ENCODE results near the gene AGFG2.

Gene AGFG2

DNA sequence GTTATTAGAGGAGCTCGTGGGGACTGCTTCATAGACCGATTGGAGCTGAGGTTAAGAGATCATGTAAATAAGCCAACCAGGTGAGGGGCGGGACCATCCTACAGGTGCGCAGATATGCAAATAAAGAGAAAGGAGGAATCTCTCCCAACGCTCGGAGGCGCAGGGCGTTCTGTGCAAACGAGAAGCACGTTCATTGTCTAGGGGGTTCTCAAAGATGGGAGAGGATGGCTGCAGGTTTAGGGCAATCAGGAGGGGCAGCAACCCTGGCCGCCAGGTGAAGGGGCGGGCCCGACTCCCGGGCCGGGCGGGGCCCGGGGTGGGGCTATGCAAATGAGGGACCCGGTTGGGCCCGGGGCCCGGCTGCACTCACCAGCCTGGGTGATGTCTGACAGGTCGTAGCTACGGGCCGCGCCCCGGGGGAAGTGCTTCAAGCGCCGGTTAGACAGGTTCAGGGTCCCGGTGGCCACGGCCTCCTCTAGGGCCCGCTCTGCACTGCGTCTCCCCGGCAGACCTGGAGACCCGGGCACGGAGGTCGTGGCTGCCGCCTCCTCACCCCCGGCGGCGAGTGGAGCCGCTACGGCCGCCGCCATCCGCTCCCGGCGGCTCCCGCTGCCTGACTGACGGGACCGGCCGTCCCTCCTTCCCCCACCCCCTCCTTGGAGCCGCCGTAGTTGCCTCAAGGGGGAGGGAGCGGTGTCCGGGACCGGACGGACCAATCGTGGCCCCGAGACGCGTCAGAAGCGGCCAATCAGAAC is 46.7 kb downstream of the AGFG2 start, which contains the start of gene LRCH4:
TSS of gene LRCH4 (minus strand) at position 619 of the 755 bp plus-strand sequence. CDS start at position 590, 29 bp downstream.
- DNase-seq (ENCODE audit: low spot score): no peak

DNA sequence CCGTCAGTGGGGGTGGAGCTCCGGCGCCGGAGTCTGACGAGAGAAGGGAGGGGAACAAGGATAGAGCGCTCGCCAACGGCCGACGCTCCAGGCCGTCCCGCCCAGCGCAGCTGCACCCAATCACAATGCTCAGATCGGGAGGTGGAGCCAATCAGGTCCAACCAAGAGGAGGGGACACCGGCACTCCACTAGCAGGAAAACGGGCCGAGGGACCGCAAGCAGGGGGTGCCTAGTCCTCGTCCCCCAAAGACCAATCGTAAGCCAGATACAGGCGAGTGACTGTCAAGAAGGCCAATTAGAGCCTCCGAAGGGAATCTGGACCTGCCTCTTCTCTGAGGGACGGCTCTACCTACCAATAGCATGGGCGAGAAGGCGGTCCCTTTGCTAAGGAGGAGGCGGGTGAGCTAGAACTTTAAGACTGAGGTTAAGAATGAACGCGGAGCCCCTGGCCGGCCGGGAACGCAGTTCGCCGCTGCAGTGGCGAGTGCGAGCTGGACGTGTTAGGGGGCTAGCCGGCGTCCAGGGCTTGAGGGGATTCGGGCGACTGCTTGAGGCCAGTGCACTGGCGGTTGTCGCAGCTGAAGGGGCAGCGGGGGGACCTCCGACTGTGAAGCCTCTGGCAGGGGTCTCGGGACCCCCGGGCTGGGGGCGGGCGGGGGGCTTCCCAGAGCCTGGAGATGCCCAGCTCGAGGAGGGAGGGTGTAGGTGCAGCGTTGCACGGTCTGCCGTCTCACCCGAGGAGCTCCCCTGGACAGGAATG is 47.4 kb downstream of the AGFG2 start, which contains the start of gene FBXO24:
TSS of gene FBXO24 (plus strand) at position 63 of the 760 bp plus-strand sequence. CDS start at position 361, 298 bp downstream.
- DNase-seq (ENCODE audit: low spot score): peak; percentile 99

DNA sequence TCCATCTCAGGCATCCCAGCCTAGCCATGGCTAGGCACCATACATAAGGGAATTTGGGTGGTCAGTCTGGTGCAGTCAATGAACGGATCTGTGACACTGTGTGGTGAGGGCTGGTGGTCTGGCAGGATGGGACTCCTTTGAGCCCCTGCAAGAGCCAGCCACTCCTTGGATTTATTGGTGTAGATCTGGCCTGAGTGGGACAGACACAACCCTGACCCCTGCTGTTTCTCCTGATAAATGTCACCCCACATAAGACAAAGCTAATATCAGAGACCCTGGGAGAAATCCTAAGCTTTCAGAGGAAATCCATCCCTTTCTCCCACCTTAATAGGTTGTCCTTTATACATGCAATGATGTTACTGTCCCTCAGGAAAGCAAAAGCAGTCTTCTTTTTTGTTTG is 49.4 kb downstream of the AGFG2 start:
- DNase-seq (ENCODE audit: low spot score): no peak

DNA sequence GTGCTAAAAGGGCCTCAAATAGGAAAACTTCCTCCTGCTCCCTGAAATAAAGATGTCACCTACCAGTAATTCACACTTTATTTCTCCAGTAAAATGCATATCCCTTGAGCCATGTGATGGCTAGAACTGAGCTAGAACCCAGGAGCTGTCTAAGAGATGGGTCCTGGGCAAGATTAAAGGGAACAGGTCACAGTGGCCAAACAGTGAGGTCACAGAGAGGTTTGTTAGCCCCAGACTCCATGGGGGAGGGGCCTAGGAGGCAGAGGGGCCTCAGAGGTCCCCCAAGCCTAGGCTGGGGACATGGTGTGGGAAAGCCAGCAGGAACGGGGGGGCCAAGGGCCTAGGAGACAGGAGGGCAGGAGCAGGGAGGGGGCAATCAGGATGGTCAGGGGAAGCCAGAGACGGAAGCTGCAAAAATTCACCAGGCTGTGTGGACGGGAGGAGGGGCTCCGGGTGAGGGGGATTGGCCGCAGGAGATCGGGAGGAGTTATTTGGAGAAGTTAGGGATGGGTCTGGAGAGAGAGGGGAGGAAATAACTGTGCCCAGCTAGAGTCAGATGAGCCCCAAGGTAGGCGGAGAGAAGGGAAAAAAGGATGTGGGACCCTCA is 50.4 kb downstream of the AGFG2 start:
- no peak for DNase-seq (ENCODE audit: low spot score)

DNA sequence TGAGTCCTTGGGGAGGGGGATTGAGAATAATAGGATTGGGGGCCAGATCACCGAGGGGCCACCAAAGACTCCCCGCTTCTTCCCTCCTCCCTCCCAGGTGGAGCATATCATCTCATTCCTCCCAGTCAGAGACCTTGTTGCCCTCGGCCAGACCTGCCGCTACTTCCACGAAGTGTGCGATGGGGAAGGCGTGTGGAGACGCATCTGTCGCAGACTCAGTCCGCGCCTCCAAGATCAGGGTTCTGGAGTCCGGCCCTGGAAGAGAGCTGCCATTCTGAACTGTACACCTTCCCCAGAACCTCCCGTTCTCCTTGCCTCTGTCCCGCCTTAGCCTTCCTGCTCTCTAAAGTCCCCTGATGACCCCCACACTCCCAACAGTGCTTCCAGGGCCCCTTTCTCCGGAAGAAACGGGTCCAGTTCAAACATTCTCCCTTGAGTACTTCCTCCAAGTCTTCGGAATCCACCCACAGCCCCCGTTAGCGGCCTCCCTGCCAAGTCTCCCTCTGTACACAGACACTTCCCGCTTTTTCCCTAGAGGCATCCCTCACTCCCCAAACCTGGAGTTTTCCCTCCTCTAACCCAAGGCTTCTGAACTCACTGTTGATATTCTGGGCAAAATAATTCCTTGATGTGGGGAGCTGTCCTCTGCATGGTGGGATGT is 51.2 kb downstream of the AGFG2 start:
- no peak for DNase-seq (ENCODE audit: low spot score)

DNA sequence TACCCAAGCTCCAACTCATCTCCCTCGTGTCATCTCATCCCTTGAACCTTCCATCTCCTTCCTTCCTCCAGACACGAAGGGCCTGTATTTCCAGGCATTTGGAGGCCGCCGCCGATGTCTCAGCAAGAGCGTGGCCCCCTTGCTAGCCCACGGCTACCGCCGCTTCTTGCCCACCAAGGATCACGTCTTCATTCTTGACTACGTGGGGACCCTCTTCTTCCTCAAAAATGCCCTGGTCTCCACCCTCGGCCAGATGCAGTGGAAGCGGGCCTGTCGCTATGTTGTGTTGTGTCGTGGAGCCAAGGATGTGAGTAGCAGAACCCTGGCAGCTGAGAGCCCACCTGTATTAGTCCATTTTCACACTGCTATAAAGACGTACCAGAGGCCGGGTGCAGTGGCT is 52.6 kb downstream of the AGFG2 start:
- DNase-seq (ENCODE audit: low spot score): no peak

DNA sequence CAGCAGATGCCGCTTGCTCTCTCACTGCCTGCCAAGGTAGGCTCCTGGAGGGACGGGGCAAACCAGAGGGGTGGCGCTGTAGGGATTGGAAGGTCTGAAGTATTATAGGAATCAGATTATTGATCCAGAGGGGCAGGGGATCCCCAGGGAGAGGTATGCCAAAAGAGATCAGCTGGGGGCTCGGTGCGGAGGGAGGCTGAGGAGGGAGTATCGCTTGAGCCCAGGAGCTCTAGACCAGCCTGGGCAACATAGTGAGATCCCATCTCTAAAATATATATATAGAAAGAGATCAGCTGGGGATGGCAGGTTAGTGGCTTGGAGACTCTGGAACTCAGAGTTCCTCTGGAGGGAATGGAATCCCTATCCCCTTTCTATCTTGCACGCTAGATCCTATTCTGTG is 56.2 kb downstream of the AGFG2 start:
- DNase-seq (ENCODE audit: low spot score): no peak

DNA sequence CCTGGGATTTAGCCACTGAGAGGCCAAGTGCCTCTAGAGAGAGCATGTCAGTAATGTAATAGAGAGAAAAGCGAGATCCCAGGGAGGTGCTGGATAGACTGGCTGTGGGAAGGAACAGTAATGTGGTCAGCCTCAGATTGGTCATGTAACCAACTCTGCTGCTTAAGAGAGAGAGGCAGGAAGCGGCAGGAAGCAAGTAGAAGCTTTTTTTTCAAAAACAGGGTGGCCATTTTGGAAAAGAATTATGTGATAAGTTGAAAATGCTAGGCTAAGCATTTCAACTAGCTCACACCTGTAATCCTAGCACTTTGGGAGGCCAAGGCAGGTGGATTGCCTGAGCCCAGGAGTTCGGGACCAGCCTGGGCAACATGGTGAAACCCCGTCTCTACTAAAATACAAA is 59.4 kb downstream of the AGFG2 start:
- DNase-seq (ENCODE audit: low spot score): no peak

DNA sequence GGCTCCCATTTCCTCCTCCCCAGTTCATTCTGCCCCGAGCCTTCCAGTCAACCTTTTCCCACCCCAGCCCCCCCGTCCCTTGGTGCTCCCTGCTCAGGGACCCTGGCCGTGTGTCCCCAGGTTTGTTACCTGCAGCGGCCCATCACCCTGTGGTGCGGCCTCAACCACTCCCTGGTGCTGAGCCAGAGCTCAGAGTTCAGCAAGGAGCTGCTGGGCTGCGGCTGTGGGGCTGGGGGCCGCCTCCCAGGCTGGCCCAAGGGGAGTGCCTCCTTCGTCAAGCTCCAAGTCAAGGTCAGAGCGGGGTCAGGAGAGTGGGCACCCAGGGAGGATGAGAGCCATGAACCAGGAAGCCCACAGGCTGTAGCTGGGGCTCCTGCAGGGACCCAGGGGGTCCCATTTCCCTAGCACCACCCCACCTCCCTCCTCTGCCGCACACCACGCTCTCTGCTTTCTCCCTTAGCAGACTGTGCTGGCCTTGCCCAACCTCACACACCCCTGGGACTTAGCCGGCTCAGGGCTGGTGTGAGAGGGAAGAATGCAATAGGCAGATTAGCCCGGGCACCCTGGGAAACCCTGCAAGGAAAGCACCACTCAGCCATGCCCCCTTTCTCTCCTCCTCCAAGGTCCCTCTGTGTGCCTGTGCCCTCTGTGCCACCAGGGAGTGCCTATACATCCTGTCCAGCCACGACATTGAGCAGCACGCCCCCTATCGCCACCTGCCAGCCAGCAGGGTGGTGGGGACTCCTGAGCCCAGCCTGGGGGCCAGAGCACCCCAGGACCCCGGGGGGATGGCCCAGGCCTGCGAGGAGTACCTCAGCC is 61.1 kb downstream of the AGFG2 start:
- DNase-seq (ENCODE audit: low spot score): no peak

DNA sequence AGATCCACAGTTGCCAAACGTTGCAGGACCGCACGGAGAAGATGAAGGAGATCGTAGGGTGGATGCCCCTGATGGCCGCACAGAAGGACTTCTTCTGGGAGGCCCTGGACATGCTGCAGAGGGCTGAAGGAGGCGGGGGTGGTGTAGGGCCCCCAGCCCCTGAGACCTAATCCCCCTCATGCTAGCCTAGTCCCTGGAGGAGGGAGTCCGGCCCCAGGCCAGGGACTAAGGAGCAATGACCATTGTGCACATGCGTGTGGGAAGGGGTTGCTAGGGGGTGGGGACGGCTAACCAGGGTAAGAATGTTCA is 61.7 kb downstream of the AGFG2 start:
- no peak for DNase-seq (ENCODE audit: low spot score)

DNA sequence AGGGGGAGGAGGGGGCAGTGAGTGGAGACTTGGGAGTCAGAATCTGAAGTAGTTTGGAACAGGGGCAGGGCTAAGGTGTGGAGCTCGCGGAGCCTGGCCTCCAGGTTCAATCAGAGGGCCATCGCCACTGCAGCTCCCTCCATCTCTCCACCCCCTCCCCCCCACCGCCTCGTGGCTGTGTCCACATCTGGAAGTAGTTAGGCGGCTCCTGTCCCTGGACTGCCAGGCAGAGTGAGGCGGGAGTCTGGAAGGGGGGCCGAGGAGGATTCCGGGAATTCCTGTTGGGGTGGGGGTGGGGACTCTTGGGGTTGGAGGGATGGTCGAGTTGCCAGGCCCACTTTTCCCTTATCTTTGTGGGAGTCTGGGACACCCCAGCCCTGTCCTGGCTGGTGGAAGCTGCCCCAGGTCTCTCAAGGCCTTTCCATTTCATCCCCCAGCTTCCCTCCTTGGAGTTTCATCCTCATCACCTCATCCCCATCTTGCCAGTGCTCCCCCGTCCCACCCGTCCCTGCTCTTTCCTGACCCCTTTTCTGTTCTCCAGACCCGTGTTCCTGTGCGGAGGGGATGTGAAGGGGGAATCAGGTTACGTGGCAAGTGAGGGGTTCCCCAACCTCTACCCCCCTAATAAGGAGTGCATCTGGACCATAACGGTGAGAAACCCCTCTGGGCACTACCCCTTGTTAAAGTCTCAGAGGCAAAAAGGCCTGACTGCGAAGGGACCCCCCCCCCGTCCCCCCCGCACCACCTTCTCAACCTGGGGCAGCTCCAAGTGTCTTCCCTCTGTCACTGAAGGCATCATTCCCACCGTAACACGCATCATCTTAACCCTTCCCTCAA is 64.1 kb downstream of the AGFG2 start:
- DNase-seq (ENCODE audit: low spot score): peak; percentile 92

DNA sequence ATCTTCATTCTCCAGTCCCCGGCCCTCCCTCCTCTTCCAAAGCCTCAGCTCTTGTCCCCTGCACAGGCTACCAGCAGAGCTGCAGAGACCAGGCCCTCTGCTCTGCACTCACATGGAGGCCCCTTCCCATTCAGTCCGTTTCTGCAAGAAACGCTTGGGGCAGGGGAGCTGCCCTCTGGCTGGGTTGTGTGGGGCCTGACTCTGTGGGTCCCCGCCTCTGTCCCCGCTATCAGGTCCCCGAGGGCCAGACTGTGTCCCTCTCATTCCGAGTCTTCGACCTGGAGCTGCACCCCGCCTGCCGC is 64.7 kb downstream of the AGFG2 start:
- no peak for DNase-seq (ENCODE audit: low spot score)

DNA sequence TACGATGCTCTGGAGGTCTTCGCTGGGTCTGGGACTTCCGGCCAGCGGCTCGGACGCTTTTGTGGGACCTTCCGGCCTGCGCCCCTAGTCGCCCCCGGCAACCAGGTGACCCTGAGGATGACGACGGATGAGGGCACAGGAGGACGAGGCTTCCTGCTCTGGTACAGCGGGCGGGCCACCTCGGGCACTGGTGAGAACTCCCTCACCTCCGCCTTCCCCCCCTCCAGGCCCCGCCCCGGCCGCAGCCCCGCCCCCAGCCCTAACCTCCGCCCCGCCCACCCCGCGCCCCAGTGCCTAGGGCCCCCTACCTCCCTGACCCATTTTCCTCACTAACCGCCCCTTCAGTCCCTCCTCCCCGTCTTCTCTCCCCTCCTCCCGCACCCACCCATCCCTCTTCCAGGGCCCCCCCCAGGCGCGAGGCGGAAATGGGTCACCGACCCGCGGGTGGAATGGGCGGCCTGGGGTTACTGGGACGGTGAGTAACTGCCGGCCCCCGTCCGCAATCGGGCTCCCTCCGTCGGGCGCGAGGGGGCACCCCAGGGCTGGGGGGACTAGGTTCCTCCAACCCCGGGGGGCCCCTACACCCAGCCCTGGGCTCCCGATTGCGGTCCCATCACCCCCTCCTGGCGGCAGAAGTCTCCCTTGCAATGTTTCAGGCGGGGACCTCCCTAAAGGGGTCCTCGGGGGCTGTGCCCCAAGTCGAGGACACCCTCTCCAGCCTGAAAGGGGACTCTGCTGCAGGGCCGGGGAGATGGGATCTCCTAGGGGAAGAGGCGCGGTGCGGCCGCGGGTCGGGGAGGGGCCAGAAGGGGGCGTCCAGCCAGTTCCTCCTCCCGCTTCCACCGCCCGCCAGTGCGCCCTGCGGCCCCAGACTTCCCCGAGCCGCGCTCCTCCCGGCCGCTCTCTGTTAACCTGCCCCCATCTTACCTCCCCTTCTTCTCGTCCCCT is 65.3 kb downstream of the AGFG2 start:
- no peak for DNase-seq (ENCODE audit: low spot score)

DNA sequence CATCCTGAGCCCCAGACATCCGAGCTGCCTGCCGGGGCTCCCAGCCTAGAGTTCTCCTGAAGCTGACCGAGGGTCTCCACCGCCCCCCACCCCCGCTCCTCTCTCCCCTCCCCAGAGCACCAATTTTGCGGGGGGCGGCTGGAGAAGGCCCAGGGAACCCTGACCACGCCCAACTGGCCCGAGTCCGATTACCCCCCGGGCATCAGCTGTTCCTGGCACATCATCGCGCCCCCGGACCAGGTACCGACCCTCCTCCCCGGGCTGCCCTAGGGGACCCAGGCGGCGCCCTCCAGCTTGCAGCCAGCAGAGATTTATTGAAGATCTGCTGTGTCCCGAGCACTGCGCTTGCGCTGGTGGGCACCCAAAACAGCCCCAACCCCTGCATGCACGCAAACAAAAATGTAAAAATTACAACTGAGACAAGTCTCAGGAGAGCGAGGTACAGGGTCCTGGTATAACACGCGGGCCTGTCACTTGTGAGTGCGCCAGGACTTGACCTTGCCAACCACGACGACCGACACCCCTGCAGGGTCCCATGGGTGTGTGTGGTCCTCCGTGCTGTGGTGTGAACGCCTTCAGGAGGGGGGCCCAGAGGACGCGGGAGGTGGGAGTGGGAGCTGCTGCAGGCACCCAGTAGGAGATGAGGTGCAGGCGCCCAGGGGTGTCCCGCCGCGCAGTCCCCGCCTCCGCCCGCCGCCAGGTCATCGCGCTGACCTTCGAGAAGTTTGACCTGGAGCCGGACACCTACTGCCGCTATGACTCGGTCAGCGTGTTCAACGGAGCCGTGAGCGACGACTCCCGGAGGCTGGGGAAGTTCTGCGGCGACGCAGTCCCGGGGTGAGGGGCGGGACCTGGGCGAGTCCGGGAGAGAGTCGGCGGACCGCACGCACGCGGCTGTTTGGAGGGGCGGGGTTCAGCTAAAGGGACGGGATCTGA is 66.2 kb downstream of the AGFG2 start:
- no peak for DNase-seq (ENCODE audit: low spot score)

DNA sequence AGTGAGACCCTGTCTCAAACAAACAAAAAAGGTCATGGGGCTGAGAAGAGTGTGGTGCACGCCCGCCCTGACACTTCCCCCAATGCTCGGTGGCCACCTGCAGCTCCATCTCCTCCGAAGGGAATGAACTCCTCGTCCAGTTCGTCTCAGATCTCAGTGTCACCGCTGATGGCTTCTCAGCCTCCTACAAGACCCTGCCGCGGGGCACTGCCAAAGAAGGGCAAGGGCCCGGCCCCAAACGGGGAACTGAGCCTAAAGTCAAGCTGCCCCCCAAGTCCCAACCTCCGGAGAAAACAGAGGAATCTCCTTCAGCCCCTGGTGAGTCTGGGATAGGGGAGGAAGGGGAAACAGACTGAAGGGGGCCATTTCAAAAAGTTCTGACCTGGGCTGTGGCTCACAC is 67.3 kb downstream of the AGFG2 start:
- no peak for DNase-seq (ENCODE audit: low spot score)

DNA sequence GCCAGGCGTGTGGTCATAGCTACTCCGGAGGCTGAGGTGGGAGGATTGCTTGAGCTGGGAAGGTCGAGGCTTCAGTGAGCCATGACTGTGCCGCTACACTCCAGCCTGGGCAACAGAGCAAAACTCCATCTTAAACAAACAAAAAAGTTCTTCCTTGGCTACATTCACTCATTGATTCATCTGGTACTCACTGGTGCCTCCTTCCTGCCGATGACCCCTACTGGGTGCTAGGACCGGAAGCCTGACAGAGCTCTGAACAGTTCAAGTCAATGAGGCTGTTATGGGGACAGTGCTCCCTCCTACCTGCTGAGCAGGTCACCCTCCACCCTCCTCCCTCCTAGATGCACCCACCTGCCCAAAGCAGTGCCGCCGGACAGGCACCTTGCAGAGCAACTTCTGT is 68.1 kb downstream of the AGFG2 start:
- no peak for DNase-seq (ENCODE audit: low spot score)

DNA sequence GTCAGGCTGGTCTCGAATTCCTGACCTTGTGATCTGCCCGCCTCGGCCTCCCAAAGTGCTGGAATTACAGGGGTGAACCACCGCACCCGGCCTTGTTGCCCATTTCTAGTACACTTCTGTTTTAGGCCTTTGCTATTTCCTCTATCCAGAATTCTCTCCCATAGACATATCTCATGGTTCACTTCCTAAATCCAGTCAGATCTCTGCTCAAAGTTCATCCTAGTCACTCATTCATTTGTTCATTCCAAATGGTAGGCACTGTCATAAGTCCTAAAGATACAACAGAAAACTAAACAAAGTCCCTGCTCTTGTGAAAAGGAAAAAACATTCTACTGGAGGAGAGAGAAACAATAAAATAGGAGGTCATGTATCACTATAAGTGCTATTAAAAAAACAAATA is 71.0 kb downstream of the AGFG2 start:
- DNase-seq (ENCODE audit: low spot score): no peak

DNA sequence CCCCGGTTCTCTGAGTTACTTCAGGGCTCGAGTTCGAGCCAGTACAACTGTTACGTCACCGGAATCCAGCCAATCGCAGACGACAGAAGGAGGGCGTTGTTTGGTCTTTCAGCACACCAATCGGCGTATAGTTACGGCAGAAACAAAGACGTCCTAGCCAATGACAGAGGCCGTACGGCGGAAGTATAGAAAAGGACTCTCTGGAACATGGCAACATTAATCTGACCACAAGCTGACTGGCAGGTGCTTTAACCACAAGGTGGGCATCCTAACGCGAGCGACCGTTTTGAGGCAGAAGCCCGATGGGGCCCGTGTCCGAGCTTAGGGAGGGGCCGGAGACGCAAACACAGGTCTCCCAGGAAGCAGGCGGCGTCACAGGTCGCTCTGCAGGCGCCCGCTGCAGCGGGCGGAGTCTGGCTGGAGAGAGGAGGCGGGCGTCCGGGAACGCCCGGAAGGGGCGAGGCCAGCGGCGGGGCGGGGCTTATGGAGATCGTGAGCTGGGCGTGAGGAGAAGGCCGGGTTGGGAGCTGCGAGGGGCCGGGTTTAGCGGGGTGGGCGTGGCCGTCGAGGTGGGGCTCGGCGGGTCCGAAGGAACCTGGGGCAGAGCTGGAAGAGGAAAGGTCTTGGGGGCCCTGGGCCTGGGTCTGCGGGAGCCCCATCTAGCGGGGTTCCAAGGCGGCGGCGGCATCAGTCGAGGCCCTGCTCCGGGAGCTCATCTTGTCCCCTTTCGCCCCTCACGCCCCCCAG is 73.2 kb downstream of the AGFG2 start, which contains the start of gene MOSPD3:
TSS of gene MOSPD3 (plus strand) at position 558 of the 747 bp plus-strand sequence. CDS start 252 bp downstream, outside the sequence.
- peak; percentile 99 for DNase-seq (ENCODE audit: low spot score)

Data from left forelimb (tissue), 1 donor.